Keratinocyte (primary cell): Measurements from ENCODE around the gene CDC6. TPM values are rescaled to one million over a fixed set of nuclear protein-coding genes. Genes with fewer than 3 reads are reported as not detected.

ENCODE experiments used
- DNase-seq: peaks from one replicate; pipeline ENCODE4 v3.0.0-alpha.2; 2011; ENCODE audit warnings: low read depth, missing footprints, low spot score
- FAIRE-seq: peaks from 2 replicates; lab custom pipeline; 2011; peaks lifted over from hg19 to GRCh38; lab: Jason Lieb, UNC
- H2AFZ ChIP-seq: 2 replicates; pipeline ENCODE4 v1.6.0; 2012; ENCODE audit warnings: low read length, control low read depth, inconsistent platforms; ENCODE audit not compliant: control insufficient read depth
- H3K27ac ChIP-seq: 2 replicates; pipeline ENCODE4 v1.5.1; 2011; ENCODE audit warnings: low read length; ENCODE audit not compliant: control insufficient read depth, insufficient read depth
- H3K27me3 ChIP-seq: 3 replicates; pipeline ENCODE4 v1.6.0; 2011; ENCODE audit warnings: low read length; ENCODE audit not compliant: control insufficient read depth, insufficient read depth; ENCODE audit errors: extremely low read depth
- H3K36me3 ChIP-seq, 2 experiments: 2 replicates in 1 of 2; 3 replicates in 1 of 2; pipeline ENCODE4 v1.5.1; 2011; ENCODE audit warnings: low read length in 2 of 2, mild to moderate bottlenecking in 1 of 2; ENCODE audit not compliant: control insufficient read depth in 2 of 2, insufficient read depth in 2 of 2; ENCODE audit errors: extremely low read depth in 1 of 2
- H3K4me1 ChIP-seq: 3 replicates; pipeline ENCODE4 v1.5.1; 2011; ENCODE audit warnings: low read length; ENCODE audit not compliant: control insufficient read depth, insufficient read depth; ENCODE audit errors: extremely low read depth
- H3K4me2 ChIP-seq: 3 replicates; pipeline ENCODE4 v1.6.0; 2011; ENCODE audit warnings: low read depth, low read length; ENCODE audit not compliant: control insufficient read depth, insufficient read depth; ENCODE audit errors: extremely low read depth
- H3K4me3 ChIP-seq, 3 experiments: fragments of 200-600 bp in 1 of 3; sonication (generic) in 1 of 3; 2 replicates in 2 of 3; 3 replicates in 1 of 3; pipeline ENCODE4 v1.5.1; 2011 to 2016; ENCODE audit warnings: low read length in 3 of 3, mild to moderate bottlenecking in 3 of 3, control low read depth in 2 of 3, inconsistent platforms in 1 of 3, low read depth in 1 of 3, mixed read lengths in 1 of 3, mixed run types in 1 of 3, moderate library complexity in 1 of 3; ENCODE audit not compliant: control insufficient read depth in 2 of 3, insufficient read depth in 2 of 3; ENCODE audit errors: extremely low read depth in 1 of 3
- H3K79me2 ChIP-seq: 2 replicates; pipeline ENCODE4 v1.6.0; 2012; ENCODE audit warnings: low read length; ENCODE audit not compliant: control insufficient read depth, insufficient read depth
- H3K9ac ChIP-seq: 3 replicates; pipeline ENCODE4 v1.6.0; 2011; ENCODE audit warnings: low read length; ENCODE audit not compliant: control insufficient read depth, insufficient read depth; ENCODE audit errors: extremely low read depth
- H3K9me1 ChIP-seq: 3 replicates; pipeline ENCODE4 v1.6.0; 2011; ENCODE audit warnings: low read length; ENCODE audit not compliant: control insufficient read depth, insufficient read depth; ENCODE audit errors: extremely low read depth
- H3K9me3 ChIP-seq: 2 replicates; pipeline ENCODE4 v1.5.1; 2012; ENCODE audit warnings: low read depth, low read length; ENCODE audit not compliant: control insufficient read depth
- H4K20me1 ChIP-seq: 3 replicates; pipeline ENCODE4 v1.6.0; 2011; ENCODE audit warnings: low read length; ENCODE audit not compliant: control insufficient read depth, insufficient read depth; ENCODE audit errors: extremely low read depth
- EZH2 ChIP-seq: IDR thresholded peaks from one replicate; pipeline ENCODE4 v1.6.1; 2012; ENCODE audit warnings: inconsistent platforms, mild to moderate bottlenecking, low read length, moderate library complexity
- dilution Hi-C: fragments of 300-500 bp; cut with MboI; formaldehyde crosslinking; loops from one replicate; pipeline ENCODE4 v1.7.0; 2020; ENCODE audit warnings: low sequenced_read_pairs; ENCODE audit not compliant: extremely low pct_ligation_motif_present
- polyA plus RNA-seq, 5 experiments: library from polyadenylated mRNA; depleted of rRNA in 3 of 5; stranded (reverse) in 3 of 5; stranded (forward) in 1 of 5; unstranded in 1 of 5; fragments of >200 nt; gene quantifications; 1 replicate in 1 of 5; 2 replicates in 3 of 5; 3 replicates in 1 of 5; pipeline versions ENCODE4 v1.2.1 to v1.2.3, GENCODE V29; 2011 to 2012; ENCODE audit warnings: missing spikeins in 2 of 5, low read depth in 1 of 5, low replicate concordance in 1 of 5
- TF ChIP-seq, protein P1 (sequence below), 3 experiments: IDR thresholded peaks in 1 of 3; conservative IDR thresholded peaks in 1 of 3; optimal IDR thresholded peaks in 1 of 3; 2 replicates in 2 of 3; 3 replicates in 1 of 3; pipeline versions ENCODE3 to v1.5.1; 2011; ENCODE audit warnings: low read length in 3 of 3, mild to moderate bottlenecking in 3 of 3, moderate library complexity in 2 of 3, control low read depth in 1 of 3, inconsistent platforms in 1 of 3; ENCODE audit not compliant: insufficient read depth in 2 of 3; ENCODE audit errors: extremely low read depth in 1 of 3

CDC6 gene
- polyA plus RNA-seq, 1 donor (not counting 4 experiments of a cell fraction or from before 2014, with no cell fraction given): 28.0 TPM

DNA sequence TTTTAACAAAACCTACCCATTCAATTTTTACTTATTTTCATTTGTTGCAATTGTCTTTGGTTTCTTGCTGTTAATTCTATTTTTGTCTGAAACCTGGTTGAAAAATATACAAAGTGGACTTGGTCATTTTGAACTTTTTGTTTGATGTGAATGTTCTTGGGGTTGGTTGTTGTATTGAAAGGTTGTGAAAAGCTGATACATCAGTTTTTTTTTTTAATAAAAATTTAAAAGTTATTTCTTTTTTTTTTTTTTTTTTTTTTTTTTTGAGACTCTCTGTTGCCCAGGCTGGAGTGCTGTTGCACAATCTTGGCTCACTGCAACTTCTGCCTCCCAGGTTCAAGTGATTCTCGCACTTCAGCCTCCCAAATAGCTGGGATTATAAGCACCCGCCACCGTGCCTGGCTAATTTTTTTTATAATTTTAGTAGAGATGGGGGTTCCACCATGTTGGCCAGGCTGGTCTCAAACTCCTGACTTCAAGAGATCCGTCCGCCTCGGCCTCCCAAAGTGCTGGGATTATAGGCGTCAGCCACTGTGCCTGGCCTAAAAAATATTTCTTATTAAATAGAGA is 39.7 kb upstream of the CDC6 start:
- Histone ChIP-seq H3K4me1 (peaks cover 6% of the 10 kb centered on the region), H3K27ac (no peak overlapping the region), H3K4me2 (no peak overlapping the region), H2AFZ (no peak overlapping the region), H3K9me1 (no peaks in the 10 kb centered on the region), H3K9ac (no peak overlapping the region), H3K4me3 (no peak overlapping the region), H3K27me3 (no peaks in the 10 kb centered on the region), H4K20me1 (no peaks in the 10 kb centered on the region), H3K79me2 (peaks cover 80% of the 10 kb centered on the region), H3K36me3 (peaks cover 0 to 2% of the 10 kb centered on the region in 2 experiments), H3K9me3 (no peaks in the 10 kb centered on the region)
- FAIRE-seq: no peak
- DNase-seq: no peak
- TF ChIP-seq EZH2: no peak
- TF ChIP-seq, protein P1, sequence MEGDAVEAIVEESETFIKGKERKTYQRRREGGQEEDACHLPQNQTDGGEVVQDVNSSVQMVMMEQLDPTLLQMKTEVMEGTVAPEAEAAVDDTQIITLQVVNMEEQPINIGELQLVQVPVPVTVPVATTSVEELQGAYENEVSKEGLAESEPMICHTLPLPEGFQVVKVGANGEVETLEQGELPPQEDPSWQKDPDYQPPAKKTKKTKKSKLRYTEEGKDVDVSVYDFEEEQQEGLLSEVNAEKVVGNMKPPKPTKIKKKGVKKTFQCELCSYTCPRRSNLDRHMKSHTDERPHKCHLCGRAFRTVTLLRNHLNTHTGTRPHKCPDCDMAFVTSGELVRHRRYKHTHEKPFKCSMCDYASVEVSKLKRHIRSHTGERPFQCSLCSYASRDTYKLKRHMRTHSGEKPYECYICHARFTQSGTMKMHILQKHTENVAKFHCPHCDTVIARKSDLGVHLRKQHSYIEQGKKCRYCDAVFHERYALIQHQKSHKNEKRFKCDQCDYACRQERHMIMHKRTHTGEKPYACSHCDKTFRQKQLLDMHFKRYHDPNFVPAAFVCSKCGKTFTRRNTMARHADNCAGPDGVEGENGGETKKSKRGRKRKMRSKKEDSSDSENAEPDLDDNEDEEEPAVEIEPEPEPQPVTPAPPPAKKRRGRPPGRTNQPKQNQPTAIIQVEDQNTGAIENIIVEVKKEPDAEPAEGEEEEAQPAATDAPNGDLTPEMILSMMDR (optimal IDR thresholded peaks at IDR 0.05 in 1 of 3, IDR thresholded peaks at IDR 0.05 in 1 of 3, conservative IDR thresholded peaks at IDR 0.05 in 1 of 3; ENCODE audit: extremely low read depth in 1 of 3, insufficient read depth in 2 of 3, low read length in 3 of 3): no peak
- dilution Hi-C loops: no loop called here

DNA sequence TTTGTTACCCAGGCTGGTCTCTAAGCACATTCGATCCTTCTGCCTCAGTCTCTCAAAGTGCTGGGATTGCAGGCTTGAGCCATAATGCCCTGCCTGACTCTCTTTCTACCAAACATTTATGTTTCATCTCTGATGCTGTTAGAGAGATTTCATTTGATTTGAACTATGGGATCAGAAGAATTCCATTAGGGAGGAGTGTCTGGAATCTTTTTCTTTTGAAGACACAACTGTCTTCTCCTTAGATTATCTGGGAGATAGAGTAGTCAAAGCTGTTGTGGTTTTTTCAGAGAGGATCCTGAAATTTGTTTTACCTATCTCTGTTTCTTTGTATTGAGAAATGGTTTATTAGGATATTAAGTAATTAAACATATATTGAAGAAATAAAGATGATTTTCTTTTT is 39.2 kb upstream of the CDC6 start:
- Histone ChIP-seq H3K4me2 (no peak overlapping the region), H3K9me3 (no peaks in the 10 kb centered on the region), H3K4me3 (no peak overlapping the region), H3K27me3 (no peaks in the 10 kb centered on the region), H3K9ac (no peak overlapping the region), H2AFZ (no peak overlapping the region), H3K9me1 (no peaks in the 10 kb centered on the region), H4K20me1 (no peaks in the 10 kb centered on the region), H3K27ac (no peak overlapping the region), H3K4me1 (peaks cover 6% of the 10 kb centered on the region), H3K79me2 (peaks cover 81% of the 10 kb centered on the region), H3K36me3 (peaks cover 0 to 2% of the 10 kb centered on the region in 2 experiments)
- dilution Hi-C loops: no loop called here
- TF ChIP-seq EZH2: no peak
- TF ChIP-seq, protein P1 (optimal IDR thresholded peaks at IDR 0.05 in 1 of 3, IDR thresholded peaks at IDR 0.05 in 1 of 3, conservative IDR thresholded peaks at IDR 0.05 in 1 of 3; ENCODE audit: extremely low read depth in 1 of 3, insufficient read depth in 2 of 3, low read length in 3 of 3): no peak
- FAIRE-seq: no peak
- no peak for DNase-seq
